Tibial nerve (tissue), 4 donors: ENCODE results near the gene RASA3.

Experiments used
- CTCF ChIP-seq, 5 experiments: fragments of 200-600 bp in 3 of 5; fragments of 450-650 bp in 2 of 5; sonication (generic) in 3 of 5; IDR thresholded peaks; one replicate each; pipeline ENCODE4 v1.5.1; 2016 to 2019; ENCODE audit warnings: antibody characterized with exemption in 5 of 5, mild to moderate bottlenecking in 3 of 5, moderate library complexity in 2 of 5
- EP300 ChIP-seq, 2 donors: sonication (generic); formaldehyde crosslinking; IDR thresholded peaks; one replicate each; pipeline ENCODE4 v1.6.1; 2017; ENCODE audit warnings: antibody characterized with exemption in 2 of 2, mild to moderate bottlenecking in 1 of 2
- POLR2A ChIP-seq, 2 donors: fragments of 450-650 bp; IDR thresholded peaks; one replicate each; pipeline ENCODE4 v1.6.1; 2017; ENCODE audit warnings: antibody characterized with exemption in 2 of 2, mild to moderate bottlenecking in 2 of 2, moderate library complexity in 2 of 2

GRCh38 chr13:114141261-114141996, 9.0 kb upstream of the RASA3 start:
- TF ChIP-seq CTCF (IDR thresholded peaks at IDR 0.05) = no peak
- TF ChIP-seq POLR2A (IDR thresholded peaks at IDR 0.05) = no peak
- no peak for TF ChIP-seq EP300 (IDR thresholded peaks at IDR 0.05)
